ENCODE data around the gene RGPD8. TPM values are rescaled to one million over a fixed set of nuclear protein-coding genes. Genes with fewer than 3 reads are reported as not detected.

Gene RGPD8
- total and polyA plus RNA-seq, 2 of the 8 experiments (the other 6 are each of a cell fraction or from before 2014, with no cell fraction given): 0.51 to 8.2 TPM

DNA sequence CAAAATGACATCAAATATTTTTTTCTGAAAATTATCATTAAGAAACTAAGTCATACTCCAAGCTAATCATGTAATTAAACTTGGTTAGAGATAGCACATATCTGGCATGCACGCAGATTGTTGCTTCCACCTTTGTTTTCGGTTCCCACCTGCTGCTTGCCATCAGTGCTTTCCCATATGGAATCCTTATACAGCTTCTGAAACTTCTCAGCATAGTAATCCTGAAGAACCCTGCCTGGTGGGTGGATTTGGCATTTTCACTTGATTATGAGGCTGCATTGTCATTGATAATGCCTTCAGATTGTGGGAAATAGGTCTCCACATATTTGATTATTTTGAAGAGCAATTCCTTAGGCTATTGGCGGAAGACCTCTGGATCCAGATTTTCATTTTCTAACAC, 110.5 kb downstream of the RGPD8 start:
- Histone ChIP-seq H3K9me3 (ENCODE audit: insufficient read depth in 2 of 2, low read depth in 1 of 2, low read length in 1 of 2) (no peaks in the 10 kb centered on the region), H3K79me2 (ENCODE audit: control insufficient read depth in 1 of 2, insufficient read depth in 2 of 2, low read length in 2 of 2) (no peaks in the 10 kb centered on the region), H3K9ac (replicated peaks in 1 of 4; ENCODE audit: extremely low read depth in 1 of 4, low read depth in 3 of 4, low read length in 3 of 4) (no peak overlapping the region), H2BK15ac (ENCODE audit: low read length) (no peak overlapping the region), H4K8ac (ENCODE audit: extremely low read depth, insufficient read depth, low read length) (no peak overlapping the region), H3K27me3 (replicated peaks in 1 of 4; ENCODE audit: control insufficient read depth in 3 of 4, extremely low read depth in 1 of 4, insufficient read depth in 3 of 4, low read length in 3 of 4) (no peaks in the 10 kb centered on the region), H3K4me1 (replicated peaks in 1 of 4; ENCODE audit: control insufficient read depth in 3 of 4, insufficient read depth in 4 of 4, low read length in 3 of 4) (no peaks in the 10 kb centered on the region), H2AFZ (ENCODE audit: low read length) (no peak overlapping the region), H3K36me3 (ENCODE audit: control insufficient read depth in 2 of 4, insufficient read depth in 4 of 4, low read length in 3 of 4) (no peaks in the 10 kb centered on the region), H4K5ac (ENCODE audit: insufficient read length, low read depth, low read length) (no peak overlapping the region), H2AK5ac (ENCODE audit: low read depth, low read length) (no peak overlapping the region), H3K14ac (ENCODE audit: insufficient read length) (no peak overlapping the region), H3K23me2 (ENCODE audit: low read depth, low read length) (no peaks in the 10 kb centered on the region), H3K79me1 (ENCODE audit: low read depth, low read length) (no peaks in the 10 kb centered on the region), H2BK12ac (ENCODE audit: low read depth, low read length) (no peak overlapping the region), H2BK120ac (replicated peaks; ENCODE audit: low read depth, low read length) (no peak overlapping the region), H3K4me3 (ENCODE audit: extremely low read depth in 1 of 4, insufficient read depth in 2 of 4, low read depth in 3 of 4, low read length in 4 of 4) (no peak overlapping the region), H3K56ac (replicated peaks; ENCODE audit: insufficient read length, low read depth, low read length) (no peak overlapping the region), H2BK20ac (ENCODE audit: low read length) (no peak overlapping the region), H3K4me2 (ENCODE audit: insufficient read depth in 1 of 2, low read depth in 2 of 2, low read length in 2 of 2) (no peak overlapping the region), H2BK5ac (ENCODE audit: low read depth, low read length) (no peak overlapping the region), H3K18ac (ENCODE audit: extremely low read depth, low read length) (no peak overlapping the region), H3K27ac (ENCODE audit: low read depth, low read length) (no peak overlapping the region), H3K4ac (replicated peaks; ENCODE audit: insufficient read length, low read depth, low read length) (no peak overlapping the region), H4K20me1 (replicated peaks in 1 of 2; ENCODE audit: control insufficient read depth in 1 of 2, insufficient read depth in 2 of 2, low read length in 2 of 2) (no peaks in the 10 kb centered on the region), H3K23ac (ENCODE audit: insufficient read length) (no peak overlapping the region), H4K91ac (replicated peaks; ENCODE audit: insufficient read length, low read length) (no peak overlapping the region)
- no peak for DNase-seq (ENCODE audit: low read depth in 1 of 2, low spot score in 2 of 2)
- 72% methylated on average over 3 of the region's 3 CpGs; no CpG with 5 or more reads in 1 of the 2 experiments for WGBS, 2 experiments (ENCODE audit: extremely low coverage in 1 of 2, insufficient coverage in 1 of 2, insufficient read length in 1 of 2, insufficient replicate concordance in 2 of 2, low coverage in 1 of 2, low lambda C conversion rate in 2 of 2, missing lambda C conversion rate in 1 of 2)
- CTCF ChIA-PET (ENCODE audit: partially characterized antibody): interaction anchor here (0.5 kb wide), 1 partner anchor 404 kb away, joined by 3 read pairs; no protein-coding TSS in a partner anchor
- POLR2A ChIA-PET (ENCODE audit: partially characterized antibody): no interaction called here
- no peak for FAIRE-seq
- TF ChIP-seq HDAC2 (IDR thresholded peaks at IDR 0.05; ENCODE audit: borderline replicate concordance in 1 of 2, low read depth in 2 of 2, low read length in 2 of 2) (no peak), SUZ12 (IDR thresholded peaks at IDR 0.05; ENCODE audit: low read length) (no peak), SP2 (IDR thresholded peaks at IDR 0.05; ENCODE audit: low read length) (no peak), MAFK (IDR thresholded peaks at IDR 0.05; ENCODE audit: low read depth, low read length) (no peak), EP300 (IDR thresholded peaks at IDR 0.05; ENCODE audit: borderline replicate concordance in 1 of 2, low read depth in 2 of 2, low read length in 2 of 2) (no peak), SAP30 (IDR thresholded peaks at IDR 0.05; ENCODE audit: insufficient read depth, insufficient replicate concordance, low read length) (no peak), CHD1 (IDR thresholded peaks at IDR 0.05; ENCODE audit: low read depth, low read length) (no peak), POLR2AphosphoS5 (IDR thresholded peaks at IDR 0.05; ENCODE audit: low read depth, low read length) (no peak), HDAC6 (IDR thresholded peaks at IDR 0.05; ENCODE audit: low read depth, low read length) (no peak), GABPA (IDR thresholded peaks at IDR 0.05; ENCODE audit: borderline replicate concordance, insufficient read depth, low read length) (no peak)
- TF ChIP-seq, protein P1, sequence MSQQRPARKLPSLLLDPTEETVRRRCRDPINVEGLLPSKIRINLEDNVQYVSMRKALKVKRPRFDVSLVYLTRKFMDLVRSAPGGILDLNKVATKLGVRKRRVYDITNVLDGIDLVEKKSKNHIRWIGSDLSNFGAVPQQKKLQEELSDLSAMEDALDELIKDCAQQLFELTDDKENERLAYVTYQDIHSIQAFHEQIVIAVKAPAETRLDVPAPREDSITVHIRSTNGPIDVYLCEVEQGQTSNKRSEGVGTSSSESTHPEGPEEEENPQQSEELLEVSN (IDR thresholded peaks at IDR 0.05): no peak

Data from H1 (cell line).